ENCODE measurements around the gene ZFYVE26.
"Not testable (repeated sequence)": the region's sequence is repeated elsewhere in the genome, so short reads cannot be mapped to it uniquely, and the experiment has no call there.

Gene ZFYVE26

GRCh38 chr14:67704484-67705089, 111.8 kb downstream of the ZFYVE26 start:
- peak; percentile 58 for DNase-seq

DNA sequence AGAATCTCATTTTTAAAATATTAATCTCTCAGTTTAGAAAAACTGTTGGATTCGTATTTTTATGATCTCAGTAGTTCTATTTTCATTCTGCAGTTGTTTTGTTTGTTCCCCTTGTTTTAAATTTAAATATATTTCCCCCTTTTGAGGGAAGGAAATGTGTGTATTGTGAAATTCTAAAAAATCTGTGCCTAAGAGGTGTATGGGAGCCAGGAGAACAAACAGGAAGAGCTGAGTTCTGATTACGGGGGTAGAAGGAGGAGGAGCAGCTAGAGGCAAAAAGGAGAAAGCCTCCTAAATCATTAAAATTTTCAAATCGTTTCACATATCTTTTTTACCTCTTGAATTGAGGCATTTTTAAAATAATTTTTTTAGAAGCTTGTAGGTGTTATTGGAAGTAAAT, 112.4 kb downstream of the ZFYVE26 start:
- DNase-seq = no peak

DNA sequence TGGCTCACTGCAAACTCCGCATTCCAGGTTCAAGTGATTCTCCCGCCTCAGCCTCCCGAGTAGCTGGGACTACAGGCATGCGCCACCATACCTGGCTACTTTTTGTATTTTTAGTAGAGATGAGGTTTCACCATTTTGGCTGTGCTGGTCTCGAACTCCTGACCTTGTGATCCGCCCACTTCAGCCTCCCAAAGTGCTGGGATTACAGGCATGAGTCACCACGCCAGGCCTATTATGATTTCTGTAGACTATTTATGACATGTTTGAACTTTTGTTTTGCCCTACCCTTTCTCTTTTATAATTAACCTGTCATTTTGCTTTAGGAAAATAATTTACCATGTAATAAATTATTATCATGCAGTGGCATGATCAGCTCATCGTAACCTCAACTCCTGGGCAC, 114.9 kb downstream of the ZFYVE26 start, which contains the start of gene RDH12:
TSS of gene RDH12 (plus strand) at position 395 of the 400 bp plus-strand sequence. CDS start 20,757 bp downstream, outside the sequence.
- DNase-seq = not testable (repeated sequence)

DNA sequence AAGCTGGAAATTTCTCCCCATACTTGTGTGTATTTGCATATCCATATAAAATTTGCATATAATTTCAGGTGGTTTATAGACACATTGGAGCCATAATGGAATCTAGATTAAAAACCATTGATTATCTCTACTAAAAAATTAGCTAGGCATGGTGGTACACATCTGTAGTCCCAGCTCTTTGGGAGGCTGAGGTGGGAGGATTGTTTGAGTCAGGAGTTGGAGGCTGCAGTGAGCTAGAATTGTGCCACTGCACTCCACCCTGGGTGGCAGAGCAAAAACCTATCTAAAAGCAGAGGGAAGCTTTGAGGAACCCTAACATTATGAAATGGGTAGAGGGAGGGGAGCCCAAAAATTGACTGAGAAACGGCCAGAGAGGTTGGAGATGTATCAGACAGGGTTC, 118.2 kb downstream of the ZFYVE26 start:
- no peak for DNase-seq

GRCh38 chr14:67697006-67697405, 119.4 kb downstream of the ZFYVE26 start:
- DNase-seq = no peak
